B cell (primary cell): ENCODE measurements around the gene TCEANC. TPM values are rescaled to one million over a fixed set of nuclear protein-coding genes. Genes with fewer than 3 reads are reported as not detected.

Source experiments
- ATAC-seq: fragments of 200-7000 bp; cut with Tn5 transposase; one replicate; pipeline ENCODE4 v1.10.0; 2021; ENCODE audit warnings: low read depth, mild to moderate bottlenecking, moderate number of reproducible peaks, moderate library complexity
- CTCF ChIA-PET: fragments of 350-600 bp; sonication (Branson Sonifier 250); formaldehyde crosslinking; loops from one replicate; lab custom pipeline; 2021; ENCODE audit warnings: antibody characterized with exemption, inconsistent platforms; lab: Charles Lee
- POLR2A ChIA-PET: fragments of 350-600 bp; sonication (Branson Sonifier 250); formaldehyde crosslinking; loops from one replicate; lab custom pipeline; 2021; ENCODE audit warnings: antibody characterized with exemption; lab: Charles Lee
- DNase-seq: peaks from one replicate; pipeline ENCODE4 v3.0.0; 2013
- H2AFZ ChIP-seq: 2 replicates; pipeline ENCODE4 v1.6.1; 2012; ENCODE audit warnings: mild to moderate bottlenecking, low read depth, low read length; ENCODE audit not compliant: insufficient read depth, poor library complexity, severe bottlenecking
- H3K27ac ChIP-seq, 2 donors: 1 replicate in 1 of 2; 2 replicates in 1 of 2; pipeline ENCODE4 v1.5.1; 2012 to 2013; ENCODE audit warnings: low read length in 2 of 2, mild to moderate bottlenecking in 2 of 2, moderate library complexity in 1 of 2
- H3K27me3 ChIP-seq, 4 experiments: fragments of 200-600 bp in 1 of 4; sonication (generic) in 1 of 4; replicated peaks in 1 of 4; 1 replicate in 2 of 4; 2 replicates in 2 of 4; pipeline versions ENCODE4 v1.6.1 to v1.7.0; 2013 to 2016; ENCODE audit warnings: low read length in 3 of 4, mild to moderate bottlenecking in 2 of 4, mixed read lengths in 1 of 4, moderate library complexity in 1 of 4; ENCODE audit not compliant: insufficient read depth in 4 of 4, control insufficient read depth in 3 of 4; ENCODE audit errors: control extremely low read depth in 1 of 4
- H3K36me3 ChIP-seq, 2 experiments: replicated peaks in 1 of 2; 1 replicate in 1 of 2; 2 replicates in 1 of 2; pipeline versions ENCODE4 v1.6.1 to v1.7.1; 2013; ENCODE audit warnings: low read length in 1 of 2; ENCODE audit not compliant: insufficient read depth in 2 of 2, control insufficient read depth in 1 of 2; ENCODE audit errors: control extremely low read depth in 1 of 2, extremely low read depth in 1 of 2
- H3K4me1 ChIP-seq, 2 donors: fragments of 200-600 bp in 1 of 2; sonication (generic) in 1 of 2; 1 replicate in 1 of 2; 2 replicates in 1 of 2; pipeline versions ENCODE4 v1.5.1 to v1.6.1; 2013 to 2017; ENCODE audit warnings: low read length in 2 of 2; ENCODE audit not compliant: control insufficient read depth in 2 of 2, insufficient read depth in 2 of 2
- H3K4me2 ChIP-seq: replicated peaks from 2 replicates; pipeline ENCODE3; 2012; ENCODE audit warnings: mild to moderate bottlenecking, low read depth, low read length; ENCODE audit not compliant: poor library complexity, severe bottlenecking
- H3K4me3 ChIP-seq, 5 experiments: fragments of 200-600 bp in 1 of 5; sonication (generic) in 1 of 5; 1 replicate in 3 of 5; 2 replicates in 2 of 5; pipeline versions ENCODE4 v1.5.1 to v1.7.0; 2011 to 2016; ENCODE audit warnings: low read length in 4 of 5, mild to moderate bottlenecking in 4 of 5, low read depth in 2 of 5, control low read depth in 1 of 5, moderate library complexity in 1 of 5; ENCODE audit not compliant: insufficient read depth in 1 of 5; ENCODE audit errors: control extremely low read depth in 1 of 5, extremely low read depth in 1 of 5
- H3K79me2 ChIP-seq: fragments of 200-600 bp; sonication (generic); one replicate; pipeline ENCODE4 v1.6.0; 2016; ENCODE audit warnings: low read length; ENCODE audit not compliant: control insufficient read depth, insufficient read depth
- H3K9ac ChIP-seq: fragments of 200-600 bp; sonication (generic); 2 replicates; pipeline ENCODE4 v1.6.1; 2017; ENCODE audit warnings: mild to moderate bottlenecking, low read length, moderate library complexity
- H3K9me3 ChIP-seq, 3 donors: one replicate each; pipeline versions ENCODE4 v1.6.1 to v1.7.1; 2013; ENCODE audit warnings: low read length in 2 of 3; ENCODE audit not compliant: control insufficient read depth in 2 of 3, insufficient read depth in 1 of 3; ENCODE audit errors: control extremely low read depth in 1 of 3
- H4K20me1 ChIP-seq: 2 replicates; pipeline ENCODE4 v1.6.0; 2012; ENCODE audit warnings: mild to moderate bottlenecking, low read length; ENCODE audit not compliant: insufficient read depth, control insufficient read depth, poor library complexity, severe bottlenecking
- H3K27ac Mint-ChIP-seq: one replicate; pipeline ENCODE4 v1.8.0; 2021; ENCODE audit warnings: mixed read lengths
- H3K27me3 Mint-ChIP-seq: one replicate; pipeline ENCODE4 v1.8.0; 2021; ENCODE audit warnings: mixed read lengths
- H3K4me1 Mint-ChIP-seq: one replicate; pipeline ENCODE4 v1.8.0; 2021; ENCODE audit warnings: mixed read lengths
- H3K4me3 Mint-ChIP-seq: one replicate; pipeline ENCODE4 v1.8.0; 2021; ENCODE audit warnings: mixed read lengths
- H3K9me3 Mint-ChIP-seq: one replicate; pipeline ENCODE4 v1.8.0; 2022; ENCODE audit warnings: mixed read lengths; ENCODE audit not compliant: insufficient read depth
- CTCF ChIP-seq: fragments of 200-600 bp; IDR thresholded peaks from one replicate; pipeline ENCODE4 v1.8.0; 2022; ENCODE audit warnings: antibody characterized with exemption, mild to moderate bottlenecking
- EZH2 ChIP-seq: IDR thresholded peaks from 2 replicates; pipeline ENCODE4 v1.6.1; 2012; ENCODE audit warnings: borderline replicate concordance, low read depth, mild to moderate bottlenecking, moderate library complexity, low read length; ENCODE audit not compliant: insufficient read depth, poor library complexity, severe bottlenecking
- WGBS: methylation state at CpG from one replicate; pipeline ENCODE4 v1.1.5; 2013; ENCODE audit warnings: missing lambda C conversion rate; ENCODE audit not compliant: insufficient coverage; 5-methylcytosine and 5-hydroxymethylcytosine counted together
- intact Hi-C: fragments of 100-400 bp; cut with micrococcal nuclease; formaldehyde crosslinking; loops from one replicate; pipeline ENCODE4 v1.10.0; 2022
- polyA plus RNA-seq: library from polyadenylated mRNA; depleted of rRNA; stranded (reverse); fragments of >200 nt; gene quantifications from 2 replicates; pipeline ENCODE4 v1.2.3, GENCODE V29; 2012
- total RNA-seq, 2 donors: library from RNA; stranded (reverse); fragments of 120-200 nt in 1 of 2; gene quantifications; 1 replicate in 1 of 2; 2 replicates in 1 of 2; pipeline versions ENCODE4 v1.2.3 to v1.2.4, GENCODE V29; 2013 to 2022

TCEANC gene
- total and polyA plus RNA-seq, 2 donors (not counting 1 experiment from before 2014, with no cell fraction given): 5.5 to 10.0 TPM

- H3K4me1 ChIP-seq: peaks cover 73 to 90% of the 10 kb centered on the region in 2 donors
- no peaks in the 10 kb centered on the region for H3K27me3 ChIP-seq
- H3K4me3 Mint-ChIP-seq: no peak overlapping the region
- no peaks in the 10 kb centered on the region for H3K9me3 ChIP-seq
- ATAC-seq (no peak), DNase-seq (no peak)
- H4K20me1 ChIP-seq: peaks cover 18% of the 10 kb centered on the region
- H3K27me3 Mint-ChIP-seq: no peaks in the 10 kb centered on the region
- ChIA-PET POLR2A (no interaction called here), CTCF (no interaction called here)
- no peak overlapping the region for H3K27ac ChIP-seq
- H3K4me2 ChIP-seq: no peak overlapping the region
- no peak overlapping the region for H2AFZ ChIP-seq
- TF ChIP-seq EZH2 (no peak), CTCF (no peak)
- H3K27ac Mint-ChIP-seq: no peak overlapping the region
- H3K79me2 ChIP-seq: peaks cover 67% of the 10 kb centered on the region
- intact Hi-C loops: no loop called here
- H3K4me1 Mint-ChIP-seq: peaks cover 80% of the 10 kb centered on the region
- H3K4me3 ChIP-seq: no peak overlapping the region
- H3K36me3 ChIP-seq: no peaks in the 10 kb centered on the region
- H3K9me3 Mint-ChIP-seq: no peaks in the 10 kb centered on the region
- 60% methylated on average over 1 of the region's 8 CpGs for WGBS
- H3K9ac ChIP-seq: no peak overlapping the region
Observed at GRCh38 chrX:13694983-13695382, 42.0 kb downstream of the TCEANC start.

- Histone ChIP-seq H3K36me3 (no peaks in the 10 kb centered on the region), H3K27me3 (no peaks in the 10 kb centered on the region), H3K79me2 (peaks cover 67% of the 10 kb centered on the region), H3K9ac (no peak overlapping the region), H3K9me3 (no peaks in the 10 kb centered on the region), H3K4me1 (peaks cover 67 to 90% of the 10 kb centered on the region in 2 donors), H3K4me2 (no peak overlapping the region), H3K27ac (no peak overlapping the region), H3K4me3 (no peak overlapping the region), H4K20me1 (peaks cover 18% of the 10 kb centered on the region), H2AFZ (no peak overlapping the region)
- ChIA-PET CTCF (interaction anchor here (0.8 kb wide), 1 partner anchor 36 kb away, joined by 3 read pairs; no protein-coding TSS in a partner anchor), POLR2A (no interaction called here)
- ATAC-seq (no peak), DNase-seq (no peak)
- Mint-ChIP-seq H3K4me3 (no peak overlapping the region), H3K4me1 (peaks cover 77% of the 10 kb centered on the region), H3K27ac (no peak overlapping the region), H3K9me3 (no peaks in the 10 kb centered on the region), H3K27me3 (no peaks in the 10 kb centered on the region)
- 100% methylated on average over 2 of the region's 4 CpGs for WGBS
- intact Hi-C loops: no loop called here
- TF ChIP-seq EZH2: no peak
- no peak for TF ChIP-seq CTCF
Observed at GRCh38 chrX:13695601-13696115, 42.7 kb downstream of the TCEANC start.
